ENCODE measurements around the gene TERT.

TERT gene

GRCh38 chr5:1203968-1204692 is 90.7 kb downstream of the TERT start:
- no peak for DNase-seq

GRCh38 chr5:1203311-1203967 is 91.4 kb downstream of the TERT start:
- no peak for DNase-seq
